Effector CD4-positive, alpha-beta T cell (primary cell): Measurements from ENCODE around the gene OR6C76.

ENCODE experiments used
- DNase-seq: peaks from one replicate; pipeline ENCODE4 v3.0.0-alpha.2; 2020

OR6C76 gene

GRCh38 chr12:55470088-55470829, 44.2 kb downstream of the OR6C76 start, which contains the start of gene OR6C70:
Gene OR6C70, minus strand, starts transcription at chr12:55470138. Its CDS starts 0 bp downstream, at chr12:55470138.
- DNase-seq = no peak

GRCh38 chr12:55472264-55472663, 46.2 kb downstream of the OR6C76 start:
- DNase-seq = no peak
